Spleen (tissue), 11 donors: ENCODE measurements around the gene KRT15. TPM values are rescaled to one million over a fixed set of nuclear protein-coding genes. Genes with fewer than 3 reads are reported as not detected.

Experiments
- DNase-seq: peaks from one replicate; pipeline ENCODE4 v3.0.0-alpha.2; 2020
- H3K27ac ChIP-seq, 8 donors: fragments of 200-600 bp; sonication (generic) in 7 of 8; 1 replicate in 4 of 8; 2 replicates in 4 of 8; pipeline versions ENCODE4 v1.5.0 to v1.8.0; 2016 to 2021; ENCODE audit warnings: inconsistent platforms in 4 of 8, mild to moderate bottlenecking in 4 of 8, moderate library complexity in 1 of 8
- H3K27me3 ChIP-seq, 7 donors: fragments of 200-600 bp; sonication (generic) in 6 of 7; replicated peaks in 1 of 7; 1 replicate in 4 of 7; 2 replicates in 3 of 7; pipeline versions ENCODE4 v1.5.0 to v1.8.0; 2016 to 2021; ENCODE audit warnings: inconsistent platforms in 3 of 7, mild to moderate bottlenecking in 1 of 7
- H3K36me3 ChIP-seq, 6 donors: fragments of 200-600 bp; sonication (generic) in 5 of 6; 1 replicate in 4 of 6; 2 replicates in 2 of 6; pipeline versions ENCODE4 v1.5.0 to v1.8.0; 2016 to 2021; ENCODE audit warnings: inconsistent platforms in 2 of 6
- H3K4me1 ChIP-seq, 6 donors: fragments of 200-600 bp; sonication (generic) in 5 of 6; 1 replicate in 3 of 6; 2 replicates in 3 of 6; pipeline versions ENCODE4 v1.5.0 to v1.8.0; 2016 to 2021; ENCODE audit warnings: inconsistent platforms in 3 of 6
- H3K4me3 ChIP-seq, 8 donors: fragments of 200-600 bp; sonication (generic) in 7 of 8; 1 replicate in 4 of 8; 2 replicates in 4 of 8; pipeline versions ENCODE4 v1.5.0 to v1.8.0; 2016 to 2021; ENCODE audit warnings: inconsistent platforms in 4 of 8, mild to moderate bottlenecking in 4 of 8, moderate library complexity in 2 of 8
- H3K9me3 ChIP-seq, 8 donors: fragments of 200-600 bp; sonication (generic) in 7 of 8; 1 replicate in 4 of 8; 2 replicates in 4 of 8; pipeline versions ENCODE4 v1.5.0 to v1.8.0; 2016 to 2021; ENCODE audit warnings: inconsistent platforms in 4 of 8
- POLR2A ChIP-seq, 3 donors: fragments of 450-650 bp; IDR thresholded peaks; one replicate each; pipeline ENCODE4 v1.5.1; 2017; ENCODE audit warnings: antibody characterized with exemption in 3 of 3, mild to moderate bottlenecking in 1 of 3
- POLR2AphosphoS5 ChIP-seq, 3 donors: sonication (generic); formaldehyde crosslinking; IDR thresholded peaks; one replicate each; pipeline ENCODE4 v1.5.1; 2017; ENCODE audit warnings: antibody characterized with exemption in 3 of 3
- WGBS, 5 donors: extraction: QIAGEN DNeasy Blood & Tissue Kit in 3 of 5; methylation state at CpG; one replicate each; pipeline versions ENCODE4 v1.1.5 to v1.1.7; 2013 to 2018; 5-methylcytosine and 5-hydroxymethylcytosine counted together
- intact Hi-C: fragments of 100-400 bp; cut with DNase I; formaldehyde crosslinking; loops from one replicate; pipeline ENCODE4 v1.15.0; 2023; ENCODE audit warnings: low total_unique reads
- polyA plus RNA-seq, 3 donors: library from polyadenylated mRNA; stranded (reverse); fragments of 200-250 nt; gene quantifications; one replicate each; pipeline ENCODE4 v1.2.1, GENCODE V29; 2013
- total RNA-seq, 7 donors: library from RNA; depleted of rRNA in 3 of 7; stranded (reverse); fragments of >200 nt in 3 of 7; fragmentation: NEBNext Ultra II Directional in 4 of 7; extraction: Animal tissue kit (Norgen Biotek cat#: 25700) in 4 of 7; gene quantifications; one replicate each; pipeline versions ENCODE4 v1.1.0 to v1.2.1, GENCODE V29; 2016 to 2021
- TF ChIP-seq, protein P1 (sequence below), 11 experiments: fragments of 200-600 bp in 7 of 11; fragments of 450-650 bp in 4 of 11; sonication (generic) in 4 of 11; IDR thresholded peaks in 8 of 11; conservative IDR thresholded peaks in 3 of 11; 1 replicate in 7 of 11; 2 replicates in 4 of 11; pipeline versions ENCODE4 v1.4.0 to v1.8.0; 2016 to 2021; ENCODE audit warnings: antibody characterized with exemption in 11 of 11, inconsistent platforms in 4 of 11, mild to moderate bottlenecking in 1 of 11
- donor health status: healthy with polysubstance abuse.
- donor health status: DM: no; HTN: no; CAD: no; lungs with moderate emphysema.
- donor health status: DM: no; HTN: no; CAD: no.
- donor health status: Bipolar disorder and iron deficiency.
- donor health status: healthy.
- donor health status: DM: no; HTN: no; CAD: no.
- donor health status: DM: yes; HTN: yes; CAD: no.

Gene KRT15
- total and polyA plus RNA-seq, 10 donors: 0.07 to 1.3 (median 0.11) TPM; not detected in 7

DNA sequence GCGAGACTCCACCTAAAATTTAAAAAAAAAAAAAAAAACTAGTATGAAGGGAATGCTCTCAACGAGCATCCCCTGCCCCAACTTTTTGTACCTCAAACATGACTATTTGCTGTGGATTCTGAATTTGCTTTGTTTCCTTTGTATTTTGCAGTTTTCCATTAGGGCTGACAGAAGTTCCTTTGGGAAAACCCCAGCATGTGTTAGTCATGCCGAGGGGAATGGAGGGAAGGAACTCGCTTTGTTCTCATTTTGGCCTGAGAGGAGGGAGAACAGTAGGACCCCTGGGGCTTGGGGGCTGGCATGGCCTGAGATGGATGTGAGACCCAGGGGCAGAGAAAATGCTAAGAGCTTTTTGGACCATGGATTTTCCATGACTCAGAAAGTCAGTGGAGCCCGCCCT lies 32.7 kb upstream of the KRT15 start:
- no peaks in the 10 kb centered on the region for H3K36me3 ChIP-seq
- TF ChIP-seq POLR2AphosphoS5 (IDR thresholded peaks at IDR 0.05) (no peak), POLR2A (IDR thresholded peaks at IDR 0.05) (no peak)
- TF ChIP-seq, protein P1, sequence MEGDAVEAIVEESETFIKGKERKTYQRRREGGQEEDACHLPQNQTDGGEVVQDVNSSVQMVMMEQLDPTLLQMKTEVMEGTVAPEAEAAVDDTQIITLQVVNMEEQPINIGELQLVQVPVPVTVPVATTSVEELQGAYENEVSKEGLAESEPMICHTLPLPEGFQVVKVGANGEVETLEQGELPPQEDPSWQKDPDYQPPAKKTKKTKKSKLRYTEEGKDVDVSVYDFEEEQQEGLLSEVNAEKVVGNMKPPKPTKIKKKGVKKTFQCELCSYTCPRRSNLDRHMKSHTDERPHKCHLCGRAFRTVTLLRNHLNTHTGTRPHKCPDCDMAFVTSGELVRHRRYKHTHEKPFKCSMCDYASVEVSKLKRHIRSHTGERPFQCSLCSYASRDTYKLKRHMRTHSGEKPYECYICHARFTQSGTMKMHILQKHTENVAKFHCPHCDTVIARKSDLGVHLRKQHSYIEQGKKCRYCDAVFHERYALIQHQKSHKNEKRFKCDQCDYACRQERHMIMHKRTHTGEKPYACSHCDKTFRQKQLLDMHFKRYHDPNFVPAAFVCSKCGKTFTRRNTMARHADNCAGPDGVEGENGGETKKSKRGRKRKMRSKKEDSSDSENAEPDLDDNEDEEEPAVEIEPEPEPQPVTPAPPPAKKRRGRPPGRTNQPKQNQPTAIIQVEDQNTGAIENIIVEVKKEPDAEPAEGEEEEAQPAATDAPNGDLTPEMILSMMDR (IDR thresholded peaks at IDR 0.05 in 8 of 11, conservative IDR thresholded peaks at IDR 0.05 in 3 of 11): no peak
- H3K9me3 ChIP-seq: peaks cover 0 to 8% (median 0%) of the 10 kb centered on the region in 8 donors
- peaks cover 12 to 33% (median 25%) of the 10 kb centered on the region in 6 donors for H3K4me1 ChIP-seq
- no peak overlapping the region for H3K4me3 ChIP-seq
- 62 to 81% (median 73%) methylated on average over 5 of the region's 5 CpGs for WGBS, 5 donors
- H3K27me3 ChIP-seq: peaks cover 0 to 21% (median 0%) of the 10 kb centered on the region in 7 donors
- intact Hi-C loops: loop anchor here (5.0 kb wide), 1 partner anchor 111 kb away; no protein-coding TSS in a partner anchor
- H3K27ac ChIP-seq: no peak overlapping the region
- DNase-seq: no peak

DNA sequence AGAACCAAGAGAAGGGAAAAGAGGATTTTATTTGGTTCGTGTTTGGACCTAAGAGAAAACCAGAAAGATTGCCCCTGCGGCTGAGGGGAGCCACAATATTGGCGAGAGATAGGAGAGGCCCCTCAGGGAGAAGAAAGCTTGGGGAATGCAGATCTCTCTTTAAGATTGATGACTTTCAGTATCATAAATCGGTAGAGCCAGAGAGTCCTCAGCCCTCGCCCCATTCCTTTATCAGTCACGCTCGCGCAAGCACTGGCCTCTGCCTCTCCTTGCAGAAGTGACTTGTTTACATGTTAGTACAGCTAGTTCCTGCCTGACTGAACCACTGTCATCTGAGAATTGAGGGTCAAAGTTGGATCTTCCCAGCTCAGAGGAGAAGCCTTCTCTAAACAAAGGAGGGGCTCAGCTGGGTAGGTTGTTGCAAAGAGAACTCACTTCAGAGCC lies 30.9 kb upstream of the KRT15 start:
- intact Hi-C loops: loop anchor here (5.0 kb wide), 3 partner anchors 98 to 642 kb away; no protein-coding TSS in a partner anchor
- peaks cover 0 to 10% (median 0%) of the 10 kb centered on the region in 8 donors for H3K9me3 ChIP-seq
- H3K4me1 ChIP-seq: peaks cover 12 to 24% (median 22%) of the 10 kb centered on the region in 6 donors
- H3K27ac ChIP-seq: peak overlapping the region in 1 of 8 donors; percentile 65
- DNase-seq: no peak
- H3K4me3 ChIP-seq: peak overlapping the region in 1 of 8 donors; percentile 57
- no peaks in the 10 kb centered on the region for H3K36me3 ChIP-seq
- peaks cover 0 to 20% (median 0%) of the 10 kb centered on the region in 7 donors for H3K27me3 ChIP-seq
- TF ChIP-seq POLR2A (IDR thresholded peaks at IDR 0.05) (no peak), POLR2AphosphoS5 (IDR thresholded peaks at IDR 0.05) (no peak)
- TF ChIP-seq, protein P1 (IDR thresholded peaks at IDR 0.05 in 8 of 11, conservative IDR thresholded peaks at IDR 0.05 in 3 of 11): no peak
- WGBS, 5 donors: 72 to 83% (median 79%) methylated on average over 8 of the region's 8 CpGs

DNA sequence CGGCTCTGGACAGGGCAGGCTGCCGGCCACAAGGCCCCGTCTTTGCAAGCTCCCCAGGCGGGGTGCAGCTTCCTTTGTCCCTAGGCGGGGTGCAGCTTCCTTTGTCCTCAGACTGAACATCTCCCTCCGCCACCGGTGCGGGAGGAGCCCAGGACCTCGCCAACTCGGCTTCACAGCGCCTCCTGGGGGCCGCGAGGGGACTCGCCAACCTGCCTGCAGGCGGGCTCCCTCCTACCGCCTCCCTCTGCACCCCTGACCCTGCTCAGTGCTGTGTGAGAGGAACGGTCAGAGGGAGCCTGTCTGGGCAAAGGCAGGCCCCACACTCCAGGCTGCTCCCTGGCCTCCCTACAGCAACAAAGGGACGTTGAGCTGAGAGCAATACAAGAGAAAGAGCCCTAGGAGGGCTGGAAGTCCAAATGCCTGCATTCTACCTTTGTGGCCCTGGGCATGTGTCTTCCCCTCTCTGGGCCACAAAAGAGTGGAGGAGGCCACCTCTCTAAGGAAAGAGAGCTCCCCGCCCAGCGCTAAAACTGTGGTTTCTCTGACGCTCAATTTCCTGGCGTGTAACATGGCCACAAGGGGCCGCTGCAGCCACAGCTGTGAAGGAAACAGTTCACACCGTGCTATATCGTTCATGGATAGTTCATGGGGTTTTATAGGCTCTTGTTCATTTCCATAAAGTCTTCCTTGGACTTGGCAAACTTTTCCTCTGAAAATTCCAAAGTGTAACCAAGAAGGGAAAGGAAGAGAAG lies 30.3 kb upstream of the KRT15 start:
- WGBS, 5 donors: 0 to 3% (median 2%) methylated on average over 15 to 25 of the region's 25 CpGs
- DNase-seq: peak; percentile 95
- intact Hi-C loops: loop anchor here (5.0 kb wide), 2 partner anchors 98 to 642 kb away; no protein-coding TSS in a partner anchor
- Histone ChIP-seq H3K4me3 (peak overlapping the region in 5 of 8 donors; percentile 13 to 57 (median 21)), H3K36me3 (no peaks in the 10 kb centered on the region), H3K4me1 (peaks cover 12 to 24% (median 22%) of the 10 kb centered on the region in 6 donors), H3K27me3 (peaks cover 0 to 20% (median 0%) of the 10 kb centered on the region in 7 donors), H3K27ac (peak overlapping the region in 5 of 8 donors; percentile 55 to 75 (median 65)), H3K9me3 (peaks cover 0 to 10% (median 0%) of the 10 kb centered on the region in 8 donors)
- TF ChIP-seq POLR2AphosphoS5 (IDR thresholded peaks at IDR 0.05): peak; percentile 9 to 63 (median 46)
- no peak for TF ChIP-seq POLR2A (IDR thresholded peaks at IDR 0.05)
- TF ChIP-seq, protein P1 (IDR thresholded peaks at IDR 0.05 in 8 of 11, conservative IDR thresholded peaks at IDR 0.05 in 3 of 11): peak; percentile 69 to 94 (median 86)
